ENCODE data around the gene GRID1.

GRCh38 chr10:86018735-86019058 is 347.9 kb downstream of the GRID1 start:
- no peak for TF ChIP-seq NR3C1 (CRISPR knock-in tag; conservative IDR thresholded peaks at IDR 0.05; ENCODE audit: low read depth)
- TF ChIP-seq CREB1 (CRISPR knock-in tag; IDR thresholded peaks at IDR 0.05) = no peak
- TF ChIP-seq, protein P1, sequence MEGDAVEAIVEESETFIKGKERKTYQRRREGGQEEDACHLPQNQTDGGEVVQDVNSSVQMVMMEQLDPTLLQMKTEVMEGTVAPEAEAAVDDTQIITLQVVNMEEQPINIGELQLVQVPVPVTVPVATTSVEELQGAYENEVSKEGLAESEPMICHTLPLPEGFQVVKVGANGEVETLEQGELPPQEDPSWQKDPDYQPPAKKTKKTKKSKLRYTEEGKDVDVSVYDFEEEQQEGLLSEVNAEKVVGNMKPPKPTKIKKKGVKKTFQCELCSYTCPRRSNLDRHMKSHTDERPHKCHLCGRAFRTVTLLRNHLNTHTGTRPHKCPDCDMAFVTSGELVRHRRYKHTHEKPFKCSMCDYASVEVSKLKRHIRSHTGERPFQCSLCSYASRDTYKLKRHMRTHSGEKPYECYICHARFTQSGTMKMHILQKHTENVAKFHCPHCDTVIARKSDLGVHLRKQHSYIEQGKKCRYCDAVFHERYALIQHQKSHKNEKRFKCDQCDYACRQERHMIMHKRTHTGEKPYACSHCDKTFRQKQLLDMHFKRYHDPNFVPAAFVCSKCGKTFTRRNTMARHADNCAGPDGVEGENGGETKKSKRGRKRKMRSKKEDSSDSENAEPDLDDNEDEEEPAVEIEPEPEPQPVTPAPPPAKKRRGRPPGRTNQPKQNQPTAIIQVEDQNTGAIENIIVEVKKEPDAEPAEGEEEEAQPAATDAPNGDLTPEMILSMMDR (IDR thresholded peaks at IDR 0.05) = no peak
- TF ChIP-seq RELA (CRISPR knock-in tag; IDR thresholded peaks at IDR 0.05; ENCODE audit: borderline replicate concordance) = no peak
- TF ChIP-seq SP1 (CRISPR knock-in tag; conservative IDR thresholded peaks at IDR 0.05) = no peak

Data from WTC11 (cell line).